IPS-NIHi7 (cell line): ENCODE measurements around the gene GOLGA6C.
"Not testable (repeated sequence)": the region's sequence is repeated elsewhere in the genome, so short reads cannot be mapped to it uniquely, and the experiment has no call there.

ENCODE experiments used
- DNase-seq: peaks from one replicate; pipeline ENCODE4 v3.0.0; 2012; ENCODE audit warnings: mixed read lengths; ENCODE audit errors: extremely low spot score

Gene GOLGA6C

GRCh38 chr15:75314552-75315290 lies 56.6 kb downstream of the GOLGA6C start:
- DNase-seq: no peak

DNA sequence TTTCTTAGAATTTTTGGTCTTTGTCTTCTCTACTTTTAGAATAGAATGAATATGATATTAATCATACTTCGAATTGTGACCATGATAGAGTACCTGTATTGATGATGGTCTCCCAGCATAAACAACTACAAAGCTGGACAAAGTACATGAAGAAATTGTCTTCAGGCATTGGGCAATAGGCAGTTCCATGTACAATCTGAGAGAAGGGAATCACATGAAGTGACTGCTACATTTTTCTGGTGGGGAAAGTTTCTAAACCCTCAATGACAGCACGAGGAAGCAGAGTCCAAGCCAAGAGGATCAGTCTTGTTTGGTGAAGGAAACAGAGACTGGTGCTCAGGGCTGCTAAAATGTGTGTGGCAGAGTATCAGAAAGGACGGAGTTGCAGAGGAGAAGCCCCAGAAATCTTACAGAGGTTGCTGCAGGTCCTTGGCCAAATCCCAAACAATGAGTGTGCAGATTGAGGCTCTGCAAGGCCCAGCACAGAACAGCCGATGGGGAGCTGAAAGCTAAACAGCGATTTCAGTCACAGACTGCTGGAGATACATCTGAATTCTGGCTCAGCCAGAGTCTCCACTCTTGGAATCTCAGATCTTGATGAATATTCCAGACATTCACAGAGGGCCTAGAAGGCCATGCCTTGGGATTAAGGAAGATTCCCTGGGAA lies 61.2 kb downstream of the GOLGA6C start:
- DNase-seq: not testable (repeated sequence)
